ENCODE results near the gene NXT1. TPM values are rescaled to one million over a fixed set of nuclear protein-coding genes. Genes with fewer than 3 reads are reported as not detected.

Gene NXT1
- 12.7 and 18.5 TPM in 2 replicates for total RNA-seq

DNA sequence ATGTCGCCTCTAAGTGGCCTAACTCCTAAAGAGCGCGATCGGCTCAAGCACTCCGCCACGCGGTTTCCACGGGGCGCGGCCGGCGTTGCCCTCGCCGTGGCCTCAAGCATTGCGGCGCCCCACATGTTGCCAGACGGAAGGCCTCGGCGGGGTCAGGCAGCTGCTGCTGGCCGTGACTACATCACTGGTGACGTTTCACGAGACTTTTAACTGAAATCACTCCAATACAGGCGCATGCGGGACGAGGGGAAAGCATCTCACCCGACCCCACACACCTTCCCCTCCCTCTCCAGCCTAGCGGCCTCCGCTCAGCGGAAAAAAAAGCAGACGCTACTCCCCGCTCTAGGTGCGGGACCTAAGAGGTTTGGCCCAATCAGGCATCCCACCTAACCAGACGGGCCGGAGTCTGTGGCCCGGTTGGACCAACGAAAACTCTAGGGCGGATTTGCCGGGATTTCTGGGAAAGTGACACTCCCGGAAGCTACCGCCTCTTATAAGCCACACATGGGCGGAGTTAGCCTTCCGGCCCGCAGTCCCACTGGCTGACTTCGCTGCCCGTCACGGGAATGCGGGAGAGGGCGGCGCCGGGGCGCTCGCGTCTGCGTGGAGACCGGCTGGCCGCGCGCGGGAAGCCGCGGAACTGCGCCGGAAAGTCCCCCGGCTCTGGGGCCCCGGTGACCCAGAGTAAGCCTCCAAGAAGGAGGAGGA, at the start of gene NXT1:
Gene NXT1, plus strand, starts transcription at position 596 of the 708 bp plus-strand sequence. CDS start 3,251 bp downstream, outside the sequence.
- H3K79me2 ChIP-seq (ENCODE audit: insufficient read depth, low read length): peaks cover 45% of the 10 kb centered on the region

GRCh38 chr20:23301436-23302050, 49.0 kb upstream of the NXT1 start:
- H3K4me1 ChIP-seq (ENCODE audit: insufficient read depth, low read length): no peaks in the 10 kb centered on the region
- no peak overlapping the region for H3K4me2 ChIP-seq (ENCODE audit: insufficient read depth, low read length)
- H3K79me2 ChIP-seq (ENCODE audit: insufficient read depth, low read length): no peaks in the 10 kb centered on the region
- DNase-seq (ENCODE audit: insufficient read length, low spot score, missing footprints): no peak
- no peaks in the 10 kb centered on the region for H3K36me3 ChIP-seq (ENCODE audit: insufficient read depth, low read length)
- H3K27me3 ChIP-seq (ENCODE audit: insufficient read depth, low read length): peaks cover 43% of the 10 kb centered on the region
- TF ChIP-seq, protein P1, sequence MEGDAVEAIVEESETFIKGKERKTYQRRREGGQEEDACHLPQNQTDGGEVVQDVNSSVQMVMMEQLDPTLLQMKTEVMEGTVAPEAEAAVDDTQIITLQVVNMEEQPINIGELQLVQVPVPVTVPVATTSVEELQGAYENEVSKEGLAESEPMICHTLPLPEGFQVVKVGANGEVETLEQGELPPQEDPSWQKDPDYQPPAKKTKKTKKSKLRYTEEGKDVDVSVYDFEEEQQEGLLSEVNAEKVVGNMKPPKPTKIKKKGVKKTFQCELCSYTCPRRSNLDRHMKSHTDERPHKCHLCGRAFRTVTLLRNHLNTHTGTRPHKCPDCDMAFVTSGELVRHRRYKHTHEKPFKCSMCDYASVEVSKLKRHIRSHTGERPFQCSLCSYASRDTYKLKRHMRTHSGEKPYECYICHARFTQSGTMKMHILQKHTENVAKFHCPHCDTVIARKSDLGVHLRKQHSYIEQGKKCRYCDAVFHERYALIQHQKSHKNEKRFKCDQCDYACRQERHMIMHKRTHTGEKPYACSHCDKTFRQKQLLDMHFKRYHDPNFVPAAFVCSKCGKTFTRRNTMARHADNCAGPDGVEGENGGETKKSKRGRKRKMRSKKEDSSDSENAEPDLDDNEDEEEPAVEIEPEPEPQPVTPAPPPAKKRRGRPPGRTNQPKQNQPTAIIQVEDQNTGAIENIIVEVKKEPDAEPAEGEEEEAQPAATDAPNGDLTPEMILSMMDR (IDR thresholded peaks at IDR 0.05; ENCODE audit: extremely low read depth, low read depth, low read length): no peak
- no peak overlapping the region for H2AFZ ChIP-seq (ENCODE audit: low read length)
- no peaks in the 10 kb centered on the region for H4K20me1 ChIP-seq (ENCODE audit: insufficient read depth, low read length)
- H3K27ac ChIP-seq (ENCODE audit: low read depth, low read length): no peak overlapping the region
- no peaks in the 10 kb centered on the region for H3K9me3 ChIP-seq (ENCODE audit: low read depth, low read length)
- no peak overlapping the region for H3K4me3 ChIP-seq (ENCODE audit: insufficient read depth, low read length)

More for the DNA sequence above, at the start of gene NXT1:
- Histone ChIP-seq H4K20me1 (ENCODE audit: insufficient read depth, low read length) (peaks cover 3% of the 10 kb centered on the region), H3K4me2 (ENCODE audit: insufficient read depth, low read length) (peak within 1 kb of the TSS; percentile 84), H2AFZ (ENCODE audit: low read length) (peak within 1 kb of the TSS; percentile 78), H3K4me3 (ENCODE audit: insufficient read depth, low read length) (peak within 1 kb of the TSS; percentile 93), H3K36me3 (ENCODE audit: insufficient read depth, low read length) (peaks cover 4% of the 10 kb centered on the region), H3K4me1 (ENCODE audit: insufficient read depth, low read length) (peaks cover 13% of the 10 kb centered on the region), H3K27me3 (ENCODE audit: insufficient read depth, low read length) (no peaks in the 10 kb centered on the region), H3K9me3 (ENCODE audit: low read depth, low read length) (no peaks in the 10 kb centered on the region), H3K27ac (ENCODE audit: low read depth, low read length) (peak within 1 kb of the TSS; percentile 98)
- TF ChIP-seq, protein P1 (IDR thresholded peaks at IDR 0.05; ENCODE audit: extremely low read depth, low read depth, low read length): no peak
- DNase-seq (ENCODE audit: insufficient read length, low spot score, missing footprints): peak; percentile 96

- Histone ChIP-seq H3K9me3 (ENCODE audit: low read depth, low read length) (no peaks in the 10 kb centered on the region), H3K79me2 (ENCODE audit: insufficient read depth, low read length) (no peaks in the 10 kb centered on the region), H4K20me1 (ENCODE audit: insufficient read depth, low read length) (no peaks in the 10 kb centered on the region), H3K27me3 (ENCODE audit: insufficient read depth, low read length) (peaks cover 35% of the 10 kb centered on the region), H3K4me2 (ENCODE audit: insufficient read depth, low read length) (no peak overlapping the region), H3K4me1 (ENCODE audit: insufficient read depth, low read length) (no peaks in the 10 kb centered on the region), H2AFZ (ENCODE audit: low read length) (no peak overlapping the region), H3K4me3 (ENCODE audit: insufficient read depth, low read length) (no peak overlapping the region), H3K36me3 (ENCODE audit: insufficient read depth, low read length) (no peaks in the 10 kb centered on the region), H3K27ac (ENCODE audit: low read depth, low read length) (no peak overlapping the region)
- DNase-seq (ENCODE audit: insufficient read length, low spot score, missing footprints): no peak
- TF ChIP-seq, protein P1 (IDR thresholded peaks at IDR 0.05; ENCODE audit: extremely low read depth, low read depth, low read length): no peak
Observed at GRCh38 chr20:23302386-23302785, 48.2 kb upstream of the NXT1 start.

- TF ChIP-seq, protein P1 (IDR thresholded peaks at IDR 0.05; ENCODE audit: extremely low read depth, low read depth, low read length): no peak
- Histone ChIP-seq H3K4me1 (ENCODE audit: insufficient read depth, low read length) (no peaks in the 10 kb centered on the region), H3K9me3 (ENCODE audit: low read depth, low read length) (no peaks in the 10 kb centered on the region), H3K4me3 (ENCODE audit: insufficient read depth, low read length) (no peak overlapping the region), H3K27me3 (ENCODE audit: insufficient read depth, low read length) (peaks cover 31% of the 10 kb centered on the region), H3K36me3 (ENCODE audit: insufficient read depth, low read length) (no peaks in the 10 kb centered on the region), H3K79me2 (ENCODE audit: insufficient read depth, low read length) (no peaks in the 10 kb centered on the region), H3K27ac (ENCODE audit: low read depth, low read length) (no peak overlapping the region), H4K20me1 (ENCODE audit: insufficient read depth, low read length) (no peaks in the 10 kb centered on the region), H3K4me2 (ENCODE audit: insufficient read depth, low read length) (no peak overlapping the region), H2AFZ (ENCODE audit: low read length) (no peak overlapping the region)
- DNase-seq (ENCODE audit: insufficient read length, low spot score, missing footprints): no peak
Observed at GRCh38 chr20:23302801-23303200, 47.8 kb upstream of the NXT1 start.
